Stomach (tissue), 9 donors: ENCODE data around the gene COL13A1. TPM values are rescaled to one million over a fixed set of nuclear protein-coding genes. Genes with fewer than 3 reads are reported as not detected.

Experiments
- DNase-seq, 2 donors: peaks; one replicate each; pipeline versions ENCODE4 v3.0.0 to v3.0.0-alpha.2; 2013 to 2019
- H3K27ac ChIP-seq, 5 donors: fragments of 200-600 bp in 4 of 5; sonication (generic) in 4 of 5; one replicate each; pipeline ENCODE4 v1.5.1; 2013 to 2019; ENCODE audit warnings: mild to moderate bottlenecking in 1 of 5, moderate library complexity in 1 of 5
- H3K27me3 ChIP-seq, 3 donors: fragments of 200-600 bp; sonication (generic); one replicate each; pipeline ENCODE4 v1.5.1; 2017 to 2019; ENCODE audit warnings: mixed run types in 1 of 3
- H3K36me3 ChIP-seq, 4 donors: fragments of 200-600 bp; sonication (generic); 1 replicate in 3 of 4; 2 replicates in 1 of 4; pipeline ENCODE4 v1.5.1; 2016 to 2019
- H3K4me1 ChIP-seq, 4 donors: fragments of 200-600 bp; sonication (generic); one replicate each; pipeline ENCODE4 v1.5.1; 2016 to 2019
- H3K4me3 ChIP-seq, 4 donors: fragments of 200-600 bp; sonication (generic) in 3 of 4; one replicate each; pipeline ENCODE4 v1.5.1; 2016 to 2019; ENCODE audit warnings: mild to moderate bottlenecking in 1 of 4
- H3K9me3 ChIP-seq, 4 donors: fragments of 200-600 bp; sonication (generic); one replicate each; pipeline ENCODE4 v1.5.1; 2016 to 2019
- EP300 ChIP-seq: sonication (generic); formaldehyde crosslinking; IDR thresholded peaks from one replicate; pipeline ENCODE4 v1.6.1; 2017; ENCODE audit warnings: antibody characterized with exemption
- POLR2A ChIP-seq, 4 donors: fragments of 450-650 bp; IDR thresholded peaks; one replicate each; pipeline ENCODE4 v1.6.1; 2016; ENCODE audit warnings: antibody characterized with exemption in 4 of 4, control low read depth in 2 of 4, mild to moderate bottlenecking in 1 of 4, moderate library complexity in 1 of 4
- POLR2AphosphoS5 ChIP-seq, 3 donors: sonication (generic); formaldehyde crosslinking; IDR thresholded peaks; one replicate each; pipeline ENCODE4 v1.6.1; 2016; ENCODE audit warnings: antibody characterized with exemption in 3 of 3
- WGBS, 5 donors: extraction: QIAGEN DNeasy Blood & Tissue Kit in 3 of 5; methylation state at CpG; one replicate each; pipeline versions ENCODE4 v1.1.5 to v1.1.7; 2013 to 2018; 5-methylcytosine and 5-hydroxymethylcytosine counted together
- intact Hi-C: fragments of 100-400 bp; cut with DNase I; formaldehyde crosslinking; loops from one replicate; pipeline ENCODE4 v1.15.1; 2023; ENCODE audit warnings: low total_unique reads
- polyA plus RNA-seq, 3 donors: library from polyadenylated mRNA; stranded (reverse); fragments of 200-250 nt; gene quantifications; one replicate each; pipeline ENCODE4 v1.2.3, GENCODE V29; 2013
- total RNA-seq, 5 donors: library from RNA; depleted of rRNA; stranded (reverse); fragments of >200 nt; gene quantifications; one replicate each; pipeline versions ENCODE4 v1.1.0 to v1.2.3, GENCODE V29; 2014 to 2016
- TF ChIP-seq, protein P1 (sequence below), 7 experiments: fragments of 450-650 bp in 4 of 7; fragments of 200-600 bp in 3 of 7; sonication (generic) in 3 of 7; IDR thresholded peaks; one replicate each; pipeline ENCODE4 v1.5.1; 2016 to 2019; ENCODE audit warnings: antibody characterized with exemption in 7 of 7, control low read depth in 2 of 7, mild to moderate bottlenecking in 1 of 7
- donor health status: healthy with polysubstance abuse.
- donor health status: Bipolar disorder and iron deficiency.
- donor health status: healthy.

The COL13A1 gene
- total and polyA plus RNA-seq, 8 donors, result 0.58 to 9.9 (median 6.9) TPM

DNA sequence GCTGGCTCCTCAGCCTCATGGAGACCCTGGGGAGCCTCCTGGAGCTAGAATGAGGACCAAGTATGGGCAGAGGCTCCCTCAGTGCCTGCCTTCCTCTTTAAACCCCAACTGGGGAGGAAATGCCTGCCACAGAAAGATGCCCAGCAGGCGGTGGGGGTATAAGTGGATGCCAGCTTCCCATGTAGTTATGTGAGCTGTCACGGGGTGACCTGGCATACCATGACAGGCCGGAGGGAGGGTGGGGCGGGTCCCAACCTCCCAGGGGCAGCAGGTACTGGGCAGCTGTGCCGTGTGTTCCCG, 35.0 kb downstream of the COL13A1 start:
- Histone ChIP-seq H3K4me1 (peaks cover 0 to 28% (median 5%) of the 10 kb centered on the region in 4 donors), H3K36me3 (no peaks in the 10 kb centered on the region), H3K27me3 (peaks cover 0 to 22% (median 0%) of the 10 kb centered on the region in 3 donors), H3K4me3 (no peak overlapping the region), H3K9me3 (no peaks in the 10 kb centered on the region), H3K27ac (no peak overlapping the region)
- 72 to 87% (median 82%) methylated on average over 5 to 6 of the region's 6 CpGs for WGBS, 5 donors
- intact Hi-C loops, result no loop called here
- DNase-seq, result no peak
- no peak for TF ChIP-seq POLR2AphosphoS5 (IDR thresholded peaks at IDR 0.05)
- no peak for TF ChIP-seq POLR2A (IDR thresholded peaks at IDR 0.05)
- TF ChIP-seq EP300, result no peak
- TF ChIP-seq, protein P1, sequence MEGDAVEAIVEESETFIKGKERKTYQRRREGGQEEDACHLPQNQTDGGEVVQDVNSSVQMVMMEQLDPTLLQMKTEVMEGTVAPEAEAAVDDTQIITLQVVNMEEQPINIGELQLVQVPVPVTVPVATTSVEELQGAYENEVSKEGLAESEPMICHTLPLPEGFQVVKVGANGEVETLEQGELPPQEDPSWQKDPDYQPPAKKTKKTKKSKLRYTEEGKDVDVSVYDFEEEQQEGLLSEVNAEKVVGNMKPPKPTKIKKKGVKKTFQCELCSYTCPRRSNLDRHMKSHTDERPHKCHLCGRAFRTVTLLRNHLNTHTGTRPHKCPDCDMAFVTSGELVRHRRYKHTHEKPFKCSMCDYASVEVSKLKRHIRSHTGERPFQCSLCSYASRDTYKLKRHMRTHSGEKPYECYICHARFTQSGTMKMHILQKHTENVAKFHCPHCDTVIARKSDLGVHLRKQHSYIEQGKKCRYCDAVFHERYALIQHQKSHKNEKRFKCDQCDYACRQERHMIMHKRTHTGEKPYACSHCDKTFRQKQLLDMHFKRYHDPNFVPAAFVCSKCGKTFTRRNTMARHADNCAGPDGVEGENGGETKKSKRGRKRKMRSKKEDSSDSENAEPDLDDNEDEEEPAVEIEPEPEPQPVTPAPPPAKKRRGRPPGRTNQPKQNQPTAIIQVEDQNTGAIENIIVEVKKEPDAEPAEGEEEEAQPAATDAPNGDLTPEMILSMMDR (IDR thresholded peaks at IDR 0.05), result no peak

DNA sequence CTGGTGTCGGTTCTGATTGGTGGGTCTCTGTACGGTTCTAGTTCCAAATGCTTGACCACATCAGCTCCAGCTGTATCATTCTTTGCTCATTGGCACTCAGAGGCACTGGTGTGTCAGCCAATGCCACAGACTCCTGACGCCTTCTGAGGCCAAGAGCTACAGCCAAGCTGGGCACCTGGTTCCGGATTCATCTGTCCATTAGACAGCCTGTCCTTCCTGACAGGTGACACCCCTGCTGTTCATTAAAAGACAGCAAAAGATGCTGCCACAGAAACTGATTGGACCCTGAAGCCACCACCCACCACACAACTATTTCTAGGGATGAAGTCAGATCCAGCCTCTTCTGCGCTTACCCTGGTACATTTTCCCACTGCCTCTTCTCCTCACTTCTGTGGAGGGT, 35.6 kb downstream of the COL13A1 start:
- Histone ChIP-seq H3K9me3 (no peaks in the 10 kb centered on the region), H3K27ac (no peak overlapping the region), H3K4me3 (no peak overlapping the region), H3K36me3 (no peaks in the 10 kb centered on the region), H3K4me1 (peaks cover 0 to 29% (median 5%) of the 10 kb centered on the region in 4 donors), H3K27me3 (peaks cover 0 to 22% (median 0%) of the 10 kb centered on the region in 3 donors)
- DNase-seq, result no peak
- intact Hi-C loops, result no loop called here
- WGBS, 5 donors, result 79 to 90% (median 81%) methylated on average over 4 to 5 of the region's 5 CpGs
- TF ChIP-seq POLR2AphosphoS5 (IDR thresholded peaks at IDR 0.05) (no peak), POLR2A (IDR thresholded peaks at IDR 0.05) (no peak), EP300 (no peak)
- TF ChIP-seq, protein P1 (IDR thresholded peaks at IDR 0.05), result no peak

DNA sequence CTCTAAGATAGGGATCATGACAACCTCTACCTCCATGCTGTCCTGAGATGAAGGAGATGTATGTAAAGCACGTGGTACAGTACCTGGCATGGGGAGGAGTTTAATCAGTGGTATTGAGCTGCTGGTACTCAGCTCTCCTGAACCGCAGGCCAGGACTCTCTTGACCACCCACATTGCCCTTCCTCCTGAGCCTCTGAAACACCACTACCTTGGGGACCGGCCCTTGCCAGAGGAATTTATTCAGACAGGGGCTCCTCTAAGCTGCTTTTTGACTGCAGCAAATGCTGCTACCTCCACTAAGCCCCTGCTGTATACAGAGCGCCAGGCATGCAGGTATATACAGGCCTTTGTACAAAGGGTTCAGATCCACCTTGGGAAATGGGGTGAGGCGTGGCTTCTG, 36.7 kb downstream of the COL13A1 start:
- peaks cover 0 to 22% (median 0%) of the 10 kb centered on the region in 3 donors for H3K27me3 ChIP-seq
- WGBS, 5 donors, result 80 to 91% (median 88%) methylated on average over 4 to 5 of the region's 5 CpGs
- no peaks in the 10 kb centered on the region for H3K36me3 ChIP-seq
- peaks cover 0 to 39% (median 9%) of the 10 kb centered on the region in 4 donors for H3K4me1 ChIP-seq
- H3K9me3 ChIP-seq, result no peaks in the 10 kb centered on the region
- intact Hi-C loops, result no loop called here
- DNase-seq, result no peak
- H3K27ac ChIP-seq, result no peak overlapping the region
- no peak overlapping the region for H3K4me3 ChIP-seq
- TF ChIP-seq, protein P1 (IDR thresholded peaks at IDR 0.05), result no peak
- TF ChIP-seq EP300 (no peak), POLR2A (IDR thresholded peaks at IDR 0.05) (no peak), POLR2AphosphoS5 (IDR thresholded peaks at IDR 0.05) (no peak)

DNA sequence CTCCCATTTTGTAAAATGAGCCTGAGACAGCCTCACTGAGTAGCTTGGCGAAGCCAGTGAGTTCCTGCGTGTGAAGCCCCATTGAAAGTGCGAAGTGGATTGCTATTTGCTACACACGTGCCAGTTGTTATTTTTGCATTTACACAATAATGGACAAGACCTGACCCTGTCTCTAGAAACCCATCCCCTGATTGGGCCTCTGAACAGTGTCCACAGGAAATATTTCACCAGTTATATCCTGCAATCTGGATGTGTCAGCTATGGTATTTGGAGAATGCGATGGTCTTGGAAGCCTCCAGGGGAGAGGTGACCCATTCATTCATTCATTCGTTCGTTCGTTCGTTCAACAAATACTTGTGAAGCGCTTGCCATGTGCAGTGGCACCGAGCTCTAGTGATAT, 37.1 kb downstream of the COL13A1 start:
- no peaks in the 10 kb centered on the region for H3K36me3 ChIP-seq
- WGBS, 5 donors, result 74 to 85% (median 81%) methylated on average over 11 of the region's 11 CpGs
- intact Hi-C loops, result no loop called here
- H3K4me3 ChIP-seq, result no peak overlapping the region
- DNase-seq, result no peak
- no peak overlapping the region for H3K27ac ChIP-seq
- no peaks in the 10 kb centered on the region for H3K9me3 ChIP-seq
- TF ChIP-seq, protein P1 (IDR thresholded peaks at IDR 0.05), result no peak
- TF ChIP-seq EP300 (no peak), POLR2A (IDR thresholded peaks at IDR 0.05) (no peak), POLR2AphosphoS5 (IDR thresholded peaks at IDR 0.05) (no peak)
- H3K27me3 ChIP-seq, result peaks cover 0 to 22% (median 0%) of the 10 kb centered on the region in 3 donors
- H3K4me1 ChIP-seq, result peaks cover 0 to 39% (median 9%) of the 10 kb centered on the region in 4 donors
